NB4 (cell line): ENCODE measurements around the gene FSIP1.
A peak's percentile ranks its signal among the peaks of the same experiment; 100 is the strongest.

Experiments used
- DNase-seq: peaks from one replicate; pipeline ENCODE4 v3.0.0; 2010; ENCODE audit warnings: low read depth
- H3K4me3 ChIP-seq: one replicate; pipeline ENCODE4 v1.5.1; 2011; ENCODE audit warnings: mild to moderate bottlenecking, low read depth, low read length, moderate library complexity
- CTCF ChIP-seq: IDR thresholded peaks from one replicate; pipeline ENCODE4 v1.5.1; 2012; ENCODE audit warnings: low read depth, low read length
- MAX ChIP-seq: IDR thresholded peaks from 2 replicates; pipeline ENCODE4 v1.6.1; 2011; ENCODE audit warnings: low read depth, low read length
- MYC ChIP-seq: IDR thresholded peaks from 2 replicates; pipeline ENCODE4 v1.6.1; 2011; ENCODE audit warnings: low read depth, low read length
- POLR2A ChIP-seq: IDR thresholded peaks from 2 replicates; pipeline ENCODE4 v1.6.1; 2011; ENCODE audit warnings: mild to moderate bottlenecking; ENCODE audit not compliant: insufficient read length; ENCODE audit errors: extremely low read depth

Gene FSIP1

GRCh38 chr15:39627451-39628143 lies 155.0 kb downstream of the FSIP1 start:
- no peak overlapping the region for H3K4me3 ChIP-seq
- no peak for TF ChIP-seq MAX
- TF ChIP-seq MYC, result no peak
- no peak for TF ChIP-seq POLR2A
- TF ChIP-seq CTCF, result no peak

GRCh38 chr15:39625856-39626255 lies 156.8 kb downstream of the FSIP1 start:
- H3K4me3 ChIP-seq, result no peak overlapping the region
- no peak for TF ChIP-seq POLR2A
- no peak for TF ChIP-seq MAX
- TF ChIP-seq MYC, result no peak
- no peak for TF ChIP-seq CTCF
- no peak for DNase-seq

More at GRCh38 chr15:39627451-39628143, 155.0 kb downstream of the FSIP1 start:
- no peak for DNase-seq

- DNase-seq, result no peak
- TF ChIP-seq MYC (no peak), POLR2A (no peak), MAX (no peak), CTCF (no peak)
- no peak overlapping the region for H3K4me3 ChIP-seq
Measured at GRCh38 chr15:39625451-39625850, 157.2 kb downstream of the FSIP1 start.

GRCh38 chr15:39624806-39625205 lies 157.8 kb downstream of the FSIP1 start:
- TF ChIP-seq MAX (peak; percentile 73), MYC (peak; percentile 69), CTCF (no peak)
- DNase-seq, result peak; percentile 82

GRCh38 chr15:39623529-39623931 lies 159.1 kb downstream of the FSIP1 start:
- TF ChIP-seq CTCF, result no peak
- no peak overlapping the region for H3K4me3 ChIP-seq
- no peak for DNase-seq

More at GRCh38 chr15:39624806-39625205, 157.8 kb downstream of the FSIP1 start:
- no peak overlapping the region for H3K4me3 ChIP-seq
